K562 (cell line): ENCODE measurements around the gene CRAT. TPM values are rescaled to one million over a fixed set of nuclear protein-coding genes. Genes with fewer than 3 reads are reported as not detected.

Source experiments
- ATAC-seq: fragments of 200-7000 bp; cut with Tn5 transposase; 3 replicates; pipeline ENCODE4 v1.9.1; 2020; ENCODE audit warnings: moderate library complexity
- BruUV-seq: library from RNA; stranded (reverse); fragments of 400-500 nt; replicated peaks from 2 replicates; lab custom pipeline; 2021; lab: Mats Ljungman, UMichigan
- CTCF ChIA-PET: fragments of 300-600 bp; formaldehyde crosslinking; extraction: SDS; loops from one replicate; lab custom pipeline; 2021; ENCODE audit warnings: low intra/inter-chr PET ratio; lab: Yijun Ruan, JAX
- POLR2A ChIA-PET: fragments of 300-600, 350-650 bp; sonication (Branson Sonifier 250); formaldehyde crosslinking; extraction: SDS; loops from one replicate; lab custom pipeline; 2021; ENCODE audit warnings: antibody characterized with exemption, inconsistent platforms; lab: Yijun Ruan, JAX
- DNase-seq, 4 experiments: peaks; one replicate each; pipeline versions ENCODE4 v3.0.0 to v3.0.0-alpha.2; 2011 to 2018; ENCODE audit warnings: low spot score in 3 of 4, mixed read lengths in 3 of 4; ENCODE audit errors: extremely low read depth in 1 of 4
- FAIRE-seq: peaks from 2 replicates; lab custom pipeline; 2011; peaks lifted over from hg19 to GRCh38; lab: Jason Lieb, UNC
- H2AFZ ChIP-seq: 2 replicates; pipeline ENCODE4 v1.6.0; 2011; ENCODE audit warnings: low read depth, low read length, control low read depth, inconsistent platforms
- H3K27ac ChIP-seq: fragments of 200-600 bp; 3 replicates; pipeline ENCODE4 v1.8.0; 2011; ENCODE audit warnings: low read depth, mild to moderate bottlenecking, control low read depth, inconsistent platforms, low read length, moderate library complexity, mixed read lengths; ENCODE audit errors: extremely low read depth
- H3K27me3 ChIP-seq, 2 experiments: fragments of 300-600 bp in 1 of 2; 2 replicates in 1 of 2; 3 replicates in 1 of 2; pipeline versions ENCODE4 v1.6.0 to v1.8.0; 2011; ENCODE audit warnings: inconsistent platforms in 2 of 2, low read length in 2 of 2, mild to moderate bottlenecking in 1 of 2, mixed read lengths in 1 of 2, moderate library complexity in 1 of 2; ENCODE audit not compliant: control insufficient read depth in 2 of 2, insufficient read depth in 2 of 2
- H3K36me3 ChIP-seq: fragments of 300-600 bp; 3 replicates; pipeline ENCODE4 v1.8.0; 2011; ENCODE audit warnings: mild to moderate bottlenecking, low read length, inconsistent platforms; ENCODE audit not compliant: control insufficient read depth, insufficient read depth
- H3K4me1 ChIP-seq, 2 experiments: fragments of 200-600 bp in 1 of 2; replicated peaks in 1 of 2; 2 replicates in 1 of 2; 3 replicates in 1 of 2; pipeline versions ENCODE4 v1.5.1 to v1.8.0; 2011; ENCODE audit warnings: inconsistent platforms in 2 of 2, low read length in 2 of 2, mild to moderate bottlenecking in 1 of 2, mixed read lengths in 1 of 2, moderate library complexity in 1 of 2; ENCODE audit not compliant: control insufficient read depth in 2 of 2, insufficient read depth in 2 of 2
- H3K4me2 ChIP-seq: 2 replicates; pipeline ENCODE4 v1.6.1; 2011; ENCODE audit warnings: low read length, control low read depth, inconsistent platforms, mixed read lengths; ENCODE audit not compliant: insufficient read depth
- H3K4me3 ChIP-seq: fragments of 200-600 bp; sonication (generic), shearing (Covaris generic); 2 replicates; pipeline ENCODE4 v1.5.1; 2016; ENCODE audit warnings: control low read depth, inconsistent platforms
- H3K79me2 ChIP-seq: fragments of 200-600 bp; 3 replicates; pipeline ENCODE4 v1.8.0; 2011; ENCODE audit warnings: low read length, inconsistent platforms; ENCODE audit not compliant: control insufficient read depth, insufficient read depth
- H3K9ac ChIP-seq, 2 experiments: 2 replicates each; pipeline versions ENCODE4 v1.6.0 to v1.6.1; 2011; ENCODE audit warnings: low read depth in 2 of 2, low read length in 2 of 2, control low read depth in 1 of 2, inconsistent platforms in 1 of 2, mild to moderate bottlenecking in 1 of 2, mixed read lengths in 1 of 2; ENCODE audit not compliant: insufficient read depth in 1 of 2
- H3K9me1 ChIP-seq: one replicate; pipeline ENCODE4 v1.6.0; 2011; ENCODE audit warnings: inconsistent platforms, mild to moderate bottlenecking, low read length, moderate library complexity; ENCODE audit not compliant: control insufficient read depth, insufficient read depth
- H3K9me3 ChIP-seq: replicated peaks from 2 replicates; pipeline ENCODE4 v1.5.1; 2011; ENCODE audit warnings: low read depth, low read length, inconsistent platforms; ENCODE audit not compliant: control insufficient read depth, insufficient read depth
- H4K20me1 ChIP-seq: replicated peaks from 2 replicates; pipeline ENCODE4 v1.6.1; 2011; ENCODE audit warnings: low read length, inconsistent platforms, mixed read lengths; ENCODE audit not compliant: control insufficient read depth, insufficient read depth
- CBX1 ChIP-seq: sonication (generic); IDR thresholded peaks from 2 replicates; pipeline ENCODE4 v1.6.1; 2016; ENCODE audit warnings: antibody characterized with exemption, low read depth, mild to moderate bottlenecking
- MTA1 ChIP-seq: fragments of 450-650 bp; IDR thresholded peaks from 2 replicates; pipeline ENCODE4 v1.6.1; 2017; ENCODE audit warnings: borderline replicate concordance
- POLR2G ChIP-seq: fragments of 200-400 bp; formaldehyde crosslinking; IDR thresholded peaks from 2 replicates; pipeline ENCODE4 v1.6.1; 2017; ENCODE audit warnings: low read depth, mild to moderate bottlenecking, antibody characterized with exemption, low read length, moderate library complexity
- WGBS: fragments of 100-300 bp; shearing (Covaris generic); methylation state at CpG from one replicate; pipeline ENCODE4 v1.1.6; 2016; ENCODE audit warnings: low coverage, mixed read lengths; ENCODE audit not compliant: insufficient coverage; ENCODE audit errors: missing lambda C conversion rate; 5-methylcytosine and 5-hydroxymethylcytosine counted together
- in situ Hi-C: fragments of 300-500 bp; cut with MboI; formaldehyde crosslinking; loops from 4 replicates; pipeline ENCODE4 v1.15.0; 2018; ENCODE audit warnings: inconsistent platforms, mixed read lengths
- intact Hi-C: fragments of 100-400 bp; cut with micrococcal nuclease; formaldehyde crosslinking; loops from 2 replicates; pipeline ENCODE4 v1.14.2; 2022
- polyA plus RNA-seq, 8 experiments: library from polyadenylated mRNA; depleted of rRNA in 4 of 8; stranded (reverse) in 5 of 8; unstranded in 3 of 8; fragments of >200 nt; fragmentation: Nextera tagmentation in 2 of 8; fragmentation: Illumina TruSeq in 1 of 8; extraction: Ambion mirVana in 2 of 8; extraction: Trizol in 1 of 8; gene quantifications; 2 replicates each; pipeline versions ENCODE4 v1.2.1 to v1.2.3, GENCODE V29; 2011 to 2014; ENCODE audit warnings: inconsistent platforms in 1 of 8, missing spikeins in 1 of 8
- total RNA-seq, 7 experiments: library from RNA; depleted of rRNA in 6 of 7; stranded (reverse); fragments of >200 nt in 6 of 7; fragmentation: Illumina TruSeq in 2 of 7; extraction: Trizol in 2 of 7; gene quantifications; 2 replicates each; pipeline versions ENCODE4 v1.2.1 to v1.2.3, GENCODE V29; 2011 to 2021; ENCODE audit warnings: low replicate concordance in 1 of 7

Gene CRAT
- total and polyA plus RNA-seq, 9 of the 15 experiments (the other 6 are each of a cell fraction or from before 2014, with no cell fraction given), result 0.20 to 13.8 (median 5.4) TPM

- Histone ChIP-seq H3K4me1 (peaks cover 0 to 29% of the 10 kb centered on the region in 2 experiments; a peak in 2 of 5 replicates), H3K9ac (peak overlapping the region in 1 of 2 experiments; percentile 14; a peak in 1 of 4 replicates), H2AFZ (no peak overlapping the region), H3K36me3 (peaks cover 37% of the 10 kb centered on the region; the same call in 1 of the 3 replicates), H3K79me2 (no peaks in the 10 kb centered on the region), H3K27me3 (no peaks in the 10 kb centered on the region), H3K4me2 (no peak overlapping the region), H4K20me1 (no peaks in the 10 kb centered on the region), H3K4me3 (no peak overlapping the region), H3K27ac (no peak overlapping the region), H3K9me1 (no peaks in the 10 kb centered on the region), H3K9me3 (no peaks in the 10 kb centered on the region)
- intact Hi-C loops, result no loop called here
- ChIA-PET POLR2A (interaction anchor here (0.6 to 1.0 kb wide), 5 partner anchors 9 to 1104 kb away, joined by 3 to 5 read pairs (median 3); no protein-coding TSS in a partner anchor), CTCF (no interaction called here)
- TF ChIP-seq CBX1 (no peak), POLR2G (0 out of 2 replicates have a peak, but pooled peaks have one; percentile 27)
- no TSS peak for BruUV-seq
- in situ Hi-C loops, result no loop called here
- no peak for ATAC-seq
- WGBS, result 87% methylated on average over 4 of the region's 6 CpGs
- no peak for FAIRE-seq
- DNase-seq, result no peak
Measured at GRCh38 chr9:129148463-129149204, 38.0 kb upstream of the CRAT start.

GRCh38 chr9:129146441-129146941 is 35.9 kb upstream of the CRAT start:
- Histone ChIP-seq H3K9me1 (no peaks in the 10 kb centered on the region), H3K79me2 (peaks cover 8% of the 10 kb centered on the region; the same call in 2 of the 3 replicates), H3K27me3 (no peaks in the 10 kb centered on the region), H2AFZ (no peak overlapping the region), H3K27ac (no peak overlapping the region), H3K9ac (peak overlapping the region in 1 of 2 experiments; percentile 4; a peak in 1 of 4 replicates), H3K36me3 (peaks cover 53% of the 10 kb centered on the region; the same call in 2 of the 3 replicates), H4K20me1 (no peaks in the 10 kb centered on the region), H3K4me1 (peaks cover 8 to 43% of the 10 kb centered on the region in 2 experiments), H3K4me2 (no peak overlapping the region), H3K4me3 (no peak overlapping the region), H3K9me3 (no peaks in the 10 kb centered on the region)
- no peak for FAIRE-seq
- ATAC-seq, result no peak
- TF ChIP-seq MTA1 (no peak), POLR2G (0 out of 2 replicates have a peak, but pooled peaks have one; percentile 33)
- BruUV-seq, result no TSS peak
- in situ Hi-C loops, result no loop called here
- WGBS, result 80% methylated on average over 8 of the region's 8 CpGs
- ChIA-PET POLR2A (interaction anchor here (0.7 to 0.8 kb wide), 2 partner anchors 21 to 317 kb away, joined by 3 read pairs; partner anchors contain the start of gene SPOUT1), CTCF (no interaction called here)
- DNase-seq, result no peak
- intact Hi-C loops, result no loop called here
